Breast epithelium (tissue), 3 donors: ENCODE data around the gene SHISA2.

Experiments used
- CTCF ChIP-seq, 3 donors: fragments of 450-650 bp; IDR thresholded peaks; one replicate each; pipeline ENCODE4 v1.5.1; 2016 to 2017; ENCODE audit warnings: antibody characterized with exemption in 3 of 3, mild to moderate bottlenecking in 3 of 3, moderate library complexity in 3 of 3
- POLR2A ChIP-seq: fragments of 450-650 bp; IDR thresholded peaks from one replicate; pipeline ENCODE4 v1.6.1; 2016; ENCODE audit warnings: antibody characterized with exemption, mild to moderate bottlenecking, moderate library complexity

- TF ChIP-seq CTCF (IDR thresholded peaks at IDR 0.05) (no peak), POLR2A (no peak)
Observed at GRCh38 chr13:26042785-26043184, 9.0 kb downstream of the SHISA2 start.
